Common myeloid progenitor, CD34-positive (primary cell): ENCODE data around the gene SYNRG.

ENCODE experiments used
- CTCF ChIA-PET: fragments of 350-600 bp; sonication (Branson Sonifier 250); formaldehyde crosslinking; loops from one replicate; lab custom pipeline; 2021; ENCODE audit warnings: antibody characterized with exemption; lab: Charles Lee
- POLR2A ChIA-PET: fragments of 350-600 bp; sonication (Branson Sonifier 250); formaldehyde crosslinking; loops from one replicate; lab custom pipeline; 2021; ENCODE audit warnings: antibody characterized with exemption; lab: Charles Lee
- DNase-seq, 3 donors: peaks; one replicate each; pipeline versions ENCODE4 v3.0.0 to v3.0.0-alpha.2; 2013
- H3K27ac ChIP-seq, 2 experiments: 1 replicate in 1 of 2; 2 replicates in 1 of 2; pipeline ENCODE4 v1.7.0; 2013; ENCODE audit warnings: inconsistent platforms in 2 of 2, low read length in 2 of 2, mild to moderate bottlenecking in 2 of 2, low read depth in 1 of 2, moderate library complexity in 1 of 2; ENCODE audit not compliant: severe bottlenecking in 2 of 2, insufficient read depth in 1 of 2, poor library complexity in 1 of 2
- H3K27me3 ChIP-seq, 5 experiments: replicated peaks in 2 of 5; 1 replicate in 3 of 5; 2 replicates in 2 of 5; pipeline versions ENCODE4 v1.6.1 to v1.7.0; 2013; ENCODE audit warnings: low read length in 4 of 5, mild to moderate bottlenecking in 2 of 5, moderate library complexity in 2 of 5, inconsistent platforms in 1 of 5; ENCODE audit not compliant: insufficient read depth in 5 of 5, control insufficient read depth in 4 of 5
- H3K36me3 ChIP-seq, 4 experiments: 1 replicate in 2 of 4; 2 replicates in 2 of 4; pipeline versions ENCODE4 v1.6.1 to v1.7.0; 2013; ENCODE audit warnings: low read length in 3 of 4, control low read depth in 1 of 4, mild to moderate bottlenecking in 1 of 4; ENCODE audit not compliant: control insufficient read depth in 4 of 4, insufficient read depth in 4 of 4
- H3K4me1 ChIP-seq, 4 experiments: 1 replicate in 3 of 4; 2 replicates in 1 of 4; pipeline versions ENCODE4 v1.6.1 to v1.7.1; 2013; ENCODE audit warnings: low read length in 3 of 4, mild to moderate bottlenecking in 3 of 4, control low read depth in 1 of 4, inconsistent platforms in 1 of 4, moderate library complexity in 1 of 4; ENCODE audit not compliant: control insufficient read depth in 4 of 4, insufficient read depth in 4 of 4; ENCODE audit errors: control extremely low read depth in 1 of 4
- H3K4me3 ChIP-seq, 7 experiments: 1 replicate in 4 of 7; 2 replicates in 3 of 7; pipeline versions ENCODE4 v1.5.1 to v1.7.0; 2013; ENCODE audit warnings: mild to moderate bottlenecking in 7 of 7, low read length in 6 of 7, moderate library complexity in 6 of 7, inconsistent platforms in 2 of 7, low read depth in 2 of 7, control low read depth in 1 of 7; ENCODE audit not compliant: insufficient read depth in 4 of 7, control insufficient read depth in 1 of 7; ENCODE audit errors: extremely low read depth in 1 of 7
- H3K9me3 ChIP-seq, 5 experiments: 1 replicate in 4 of 5; 2 replicates in 1 of 5; pipeline versions ENCODE4 v1.6.1 to v1.7.1; 2013; ENCODE audit warnings: low read length in 4 of 5, mild to moderate bottlenecking in 2 of 5, inconsistent platforms in 1 of 5, low read depth in 1 of 5, moderate library complexity in 1 of 5; ENCODE audit not compliant: control insufficient read depth in 4 of 5, insufficient read depth in 2 of 5; ENCODE audit errors: control extremely low read depth in 1 of 5
- WGBS: methylation state at CpG from one replicate; pipeline ENCODE4 v1.1.5; 2013; ENCODE audit not compliant: insufficient coverage; 5-methylcytosine and 5-hydroxymethylcytosine counted together

The SYNRG gene

GRCh38 chr17:37465069-37465616 is 144.1 kb downstream of the SYNRG start:
- Histone ChIP-seq H3K27me3 (no peaks in the 10 kb centered on the region), H3K27ac (no peak overlapping the region), H3K4me3 (no peak overlapping the region), H3K9me3 (no peaks in the 10 kb centered on the region), H3K4me1 (peaks cover 0 to 7% (median 5%) of the 10 kb centered on the region in 4 experiments), H3K36me3 (peaks cover 8 to 51% (median 31%) of the 10 kb centered on the region in 4 experiments)
- WGBS, result 100% methylated on average over 7 of the region's 7 CpGs
- POLR2A ChIA-PET, result no interaction called here
- DNase-seq, result peak in 2 of 3 donors; percentile 26
- CTCF ChIA-PET, result no interaction called here
